ENCODE measurements around the gene PCCA. TPM values are rescaled to one million over a fixed set of nuclear protein-coding genes. Genes with fewer than 3 reads are reported as not detected.
"Not testable (repeated sequence)": the region's sequence is repeated elsewhere in the genome, so short reads cannot be mapped to it uniquely, and the experiment has no call there.

PCCA gene
- total RNA-seq, 1 experiment from 2014 or later, result 14.8 TPM

DNA sequence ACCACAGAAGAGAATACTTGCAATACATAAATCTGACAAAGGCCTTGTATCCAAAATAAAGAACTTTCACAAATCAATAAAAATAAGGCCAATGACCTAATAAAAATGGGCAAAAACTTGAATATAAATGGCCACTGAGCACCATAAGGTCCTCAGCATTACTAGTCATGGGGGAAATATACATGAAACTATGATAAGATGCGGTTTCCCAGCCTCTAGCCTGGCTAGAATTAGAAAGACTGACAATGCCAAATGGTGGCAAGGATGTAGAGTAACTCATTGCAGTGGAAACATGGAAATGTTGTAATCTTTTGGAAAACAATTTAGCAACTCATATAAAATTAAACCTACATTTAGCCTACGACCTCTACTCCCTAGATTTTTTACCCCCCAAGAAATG lies 272.6 kb downstream of the PCCA start:
- peak; percentile 19 for DNase-seq (ENCODE audit: low spot score)

- DNase-seq (ENCODE audit: low spot score), result no peak
Observed at GRCh38 chr13:100362371-100362770, 273.5 kb downstream of the PCCA start.

DNA sequence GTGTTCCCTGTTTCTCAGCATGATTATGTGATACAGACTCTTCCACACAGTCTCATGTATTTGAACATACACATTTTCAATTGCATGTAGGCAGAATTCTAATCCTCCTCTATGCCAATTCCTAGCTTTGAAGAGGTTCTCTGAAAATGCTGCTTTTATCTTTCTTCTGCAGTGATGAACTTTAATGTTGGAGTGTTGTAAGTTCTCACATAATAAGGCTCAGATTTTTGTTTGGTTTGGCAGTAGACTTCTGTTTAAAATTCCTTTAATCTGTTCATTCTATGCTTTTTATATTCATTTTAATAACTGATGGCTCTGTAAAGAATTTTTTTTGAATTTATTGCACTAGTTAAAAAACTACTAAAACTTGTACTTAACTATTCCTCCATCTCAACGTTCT lies 273.9 kb downstream of the PCCA start:
- no peak for DNase-seq (ENCODE audit: low spot score)

GRCh38 chr13:100363285-100363711 lies 274.4 kb downstream of the PCCA start:
- no peak for DNase-seq (ENCODE audit: low spot score)

DNA sequence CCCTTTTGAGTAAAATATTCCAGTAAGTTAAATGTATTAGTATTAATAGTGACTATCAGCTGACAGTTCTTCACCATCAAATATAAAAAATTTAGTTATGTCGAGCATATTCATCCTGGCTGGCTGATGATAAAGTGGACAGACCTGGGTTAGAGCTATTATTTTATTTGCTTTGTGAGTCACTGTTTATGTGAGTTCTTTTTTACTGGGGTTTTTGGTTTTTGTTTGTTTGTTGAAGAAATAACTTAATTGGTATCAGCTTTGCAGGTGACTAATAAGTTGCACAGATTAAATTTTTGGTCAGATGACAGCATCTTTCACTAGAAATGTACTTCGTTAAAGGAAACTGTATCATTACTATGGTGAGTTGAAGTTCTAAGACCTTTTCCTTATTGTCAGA lies 275.0 kb downstream of the PCCA start:
- peak; percentile 8 for DNase-seq (ENCODE audit: low spot score)

DNA sequence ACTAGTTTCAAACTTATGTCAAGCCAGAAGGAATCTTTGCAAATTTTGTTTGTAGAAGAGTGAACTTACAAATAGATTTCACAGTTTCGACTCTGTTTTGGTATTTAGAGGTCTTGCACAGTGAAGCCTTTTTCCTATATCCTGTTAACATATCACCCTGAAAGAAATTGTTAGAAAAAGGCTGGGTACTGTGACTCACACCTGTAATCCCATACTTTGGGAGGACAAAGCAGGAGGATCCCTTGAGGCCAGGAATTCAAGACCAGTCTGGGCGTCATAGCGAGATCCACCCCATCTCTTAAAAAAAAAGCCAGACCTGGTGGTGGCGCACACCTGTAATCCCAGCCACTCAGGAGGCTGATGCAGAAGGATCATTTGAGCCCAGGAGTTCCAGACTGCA lies 275.7 kb downstream of the PCCA start:
- no peak for DNase-seq (ENCODE audit: low spot score)

DNA sequence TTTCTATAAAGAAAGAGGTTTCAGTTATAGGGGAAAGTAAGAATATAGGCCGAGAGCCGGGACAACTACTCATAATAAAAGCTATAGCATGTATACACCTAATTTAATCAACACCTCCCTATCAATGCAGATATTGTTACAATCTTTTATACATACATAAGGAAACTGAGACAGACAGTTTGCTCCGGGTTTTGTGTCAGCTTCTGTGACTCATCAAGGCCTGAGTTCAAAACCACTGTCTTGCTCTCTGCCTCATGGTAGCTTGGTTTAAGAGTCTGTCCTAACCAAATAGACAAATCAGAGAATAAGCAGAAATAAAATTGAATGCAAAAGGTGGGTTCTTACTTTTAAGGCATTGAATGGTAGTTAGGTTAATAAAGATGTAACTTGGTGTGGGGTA lies 276.8 kb downstream of the PCCA start:
- no peak for DNase-seq (ENCODE audit: low spot score)

DNA sequence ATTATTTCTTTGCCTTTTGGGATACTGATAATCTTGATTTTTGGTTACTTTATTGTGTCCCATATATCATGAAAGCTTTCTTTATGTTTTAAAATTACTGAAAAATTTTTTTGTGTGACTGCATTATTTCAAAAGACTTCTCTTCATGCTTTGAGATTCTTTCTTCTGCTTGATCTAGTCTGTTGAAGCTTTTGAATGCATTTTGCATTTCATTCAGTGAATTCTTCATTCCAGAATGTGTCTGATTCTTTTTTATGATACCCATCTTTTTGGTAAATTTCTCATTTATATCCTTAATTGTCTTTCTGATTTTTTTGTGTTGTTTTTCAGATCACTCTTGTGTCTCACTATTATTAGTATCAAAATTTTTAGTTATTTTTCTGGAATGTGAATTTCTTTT lies 289.6 kb downstream of the PCCA start:
- no peak for DNase-seq (ENCODE audit: low spot score)

DNA sequence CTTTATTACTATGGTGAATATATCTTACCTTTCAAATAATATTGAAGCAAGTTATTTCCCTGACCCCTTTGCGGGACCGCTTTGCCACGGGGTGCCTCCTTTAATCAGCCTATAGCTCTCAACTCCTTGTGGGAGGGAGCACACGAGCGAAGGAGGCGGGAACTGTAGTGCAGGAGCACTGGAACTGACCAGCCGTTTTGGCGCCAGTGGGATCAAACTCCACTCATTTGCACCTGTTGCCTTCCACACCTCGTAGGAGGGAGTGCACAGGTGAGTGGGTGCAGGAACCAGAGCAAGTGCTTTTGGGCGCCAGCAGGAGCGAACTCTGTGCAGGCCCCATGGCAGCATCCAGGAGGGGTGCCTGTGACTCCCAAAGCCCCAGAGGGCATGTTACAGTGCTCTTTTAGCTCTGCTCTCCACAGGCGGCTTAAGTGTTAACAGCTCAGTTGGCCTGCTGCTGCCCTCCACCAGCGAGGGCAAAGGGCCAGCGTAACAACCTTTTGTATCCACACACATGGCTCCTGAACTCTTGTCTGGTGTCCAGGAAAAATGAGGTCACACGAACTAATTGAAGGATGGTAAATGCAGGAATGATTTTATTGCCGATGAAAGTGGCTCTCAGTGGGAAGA lies 292.8 kb downstream of the PCCA start:
- DNase-seq (ENCODE audit: low spot score), result no peak

GRCh38 chr13:100382785-100383184 lies 293.9 kb downstream of the PCCA start:
- no peak for DNase-seq (ENCODE audit: low spot score)

DNA sequence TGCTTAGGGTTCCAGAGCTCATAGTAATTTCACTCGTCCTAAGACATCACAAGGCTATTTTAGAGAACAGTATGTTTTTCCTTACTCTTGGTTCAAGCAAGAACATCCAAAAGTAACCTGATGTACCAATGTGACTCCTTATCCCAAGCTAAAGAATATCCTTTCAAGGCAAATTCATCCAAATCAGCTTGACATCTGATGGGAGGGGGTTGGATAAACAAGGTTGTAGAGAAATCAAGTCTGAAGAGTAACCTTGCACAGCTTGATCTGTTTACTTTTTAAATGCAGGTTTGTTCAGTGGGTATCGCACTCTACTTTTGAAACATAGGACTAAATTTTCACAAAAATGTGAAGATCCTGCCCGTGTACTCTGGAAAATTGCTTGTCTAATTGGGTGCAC lies 298.5 kb downstream of the PCCA start:
- no peak for DNase-seq (ENCODE audit: low spot score)

DNA sequence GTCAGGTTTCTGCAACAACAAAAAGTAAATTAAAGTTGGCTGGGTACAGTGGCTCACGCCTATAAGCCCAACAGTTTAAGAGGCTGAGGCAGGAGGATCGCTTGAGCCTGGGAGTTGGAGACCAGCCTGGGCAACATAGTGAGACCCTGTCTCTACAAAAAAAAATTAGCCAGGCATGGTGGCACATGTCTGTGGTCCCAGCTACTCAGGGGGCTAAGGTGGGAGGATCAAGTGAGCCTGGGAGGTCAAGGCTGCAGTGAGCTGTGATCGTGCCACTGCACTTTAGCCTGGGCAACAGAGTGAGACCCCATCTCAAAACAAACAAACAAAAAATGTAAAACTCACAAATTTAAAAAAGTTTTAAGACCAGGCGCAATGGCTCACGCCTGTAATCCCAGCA lies 299.3 kb downstream of the PCCA start:
- not testable (repeated sequence) for DNase-seq (ENCODE audit: low spot score)

DNA sequence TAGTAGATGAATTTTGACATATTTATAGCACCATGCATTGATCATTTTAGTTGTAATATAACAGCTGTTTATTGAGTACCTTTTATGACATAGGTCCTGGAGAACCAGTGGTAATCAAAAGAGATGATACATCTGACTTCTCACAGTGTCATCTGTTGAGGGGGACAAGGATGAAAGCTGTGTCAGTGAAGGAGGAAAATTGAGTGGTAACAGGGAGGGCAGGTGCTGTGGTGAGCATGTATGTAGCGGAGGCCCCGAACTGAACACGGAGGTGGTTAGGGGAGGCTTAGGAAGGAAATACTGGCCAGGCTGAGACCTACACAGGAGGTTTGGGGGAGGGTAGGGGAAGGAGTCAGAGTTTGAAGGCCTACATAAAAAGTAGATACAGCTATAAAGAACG lies 300.0 kb downstream of the PCCA start:
- no peak for DNase-seq (ENCODE audit: low spot score)

DNA sequence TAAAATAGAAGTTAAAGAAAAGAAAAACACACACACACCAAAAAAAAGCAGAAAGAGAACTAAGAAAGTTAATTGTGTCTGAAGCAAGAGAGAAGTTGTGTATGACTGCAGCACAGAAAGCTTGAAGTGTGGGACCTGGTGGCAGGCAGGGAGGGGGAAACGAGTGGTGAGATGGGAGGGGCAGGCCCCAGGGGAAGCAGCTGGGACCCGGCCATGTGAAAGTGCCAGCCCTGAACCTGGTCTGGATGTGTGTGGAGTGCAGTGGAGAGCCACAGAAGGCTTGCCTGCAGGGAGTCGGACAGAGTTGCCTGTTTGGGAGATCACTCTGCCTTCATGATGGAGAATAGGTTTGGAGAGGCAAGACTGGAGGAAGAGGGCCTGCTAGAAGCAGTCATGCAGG lies 300.7 kb downstream of the PCCA start:
- DNase-seq (ENCODE audit: low spot score), result no peak

GRCh38 chr13:100392709-100393630 lies 304.1 kb downstream of the PCCA start:
- peak; percentile 93 for DNase-seq (ENCODE audit: low spot score)

GRCh38 chr13:100394005-100394695 lies 305.3 kb downstream of the PCCA start:
- DNase-seq (ENCODE audit: low spot score), result peak; percentile 29

DNA sequence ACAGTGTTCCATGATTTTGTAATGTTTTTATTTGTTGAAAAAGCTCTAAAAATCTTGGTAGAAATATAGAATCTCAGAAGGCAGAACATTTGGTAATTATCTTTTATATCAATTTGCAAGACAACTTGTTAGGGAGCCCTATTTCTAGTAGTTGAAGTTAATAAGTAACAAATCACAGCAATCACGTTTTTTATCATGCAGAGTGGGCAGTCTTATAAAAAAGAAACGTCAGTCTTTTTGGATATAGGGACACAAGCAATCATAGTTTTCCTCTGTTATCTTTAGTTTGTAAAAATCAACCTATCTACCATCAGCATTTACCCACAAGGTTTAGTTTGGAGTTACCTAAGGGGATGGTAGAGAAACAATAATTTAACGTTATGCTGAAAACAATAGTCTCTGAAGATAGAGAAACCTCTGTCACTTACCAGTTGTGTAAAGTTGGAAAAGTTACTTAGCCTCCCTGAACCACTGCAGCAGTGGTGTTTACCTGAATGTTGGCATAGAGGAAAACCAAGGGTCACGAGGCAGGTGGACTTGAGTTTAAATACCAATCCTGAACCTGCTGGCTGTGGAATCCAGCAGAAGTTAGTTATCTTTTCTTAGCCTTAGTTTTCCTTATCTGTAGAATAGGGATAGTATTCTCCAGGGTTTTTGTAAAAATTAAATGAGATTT lies 306.9 kb downstream of the PCCA start:
- DNase-seq (ENCODE audit: low spot score), result no peak

- no peak for DNase-seq (ENCODE audit: low spot score)
Observed at GRCh38 chr13:100396776-100397175, 307.9 kb downstream of the PCCA start.

DNA sequence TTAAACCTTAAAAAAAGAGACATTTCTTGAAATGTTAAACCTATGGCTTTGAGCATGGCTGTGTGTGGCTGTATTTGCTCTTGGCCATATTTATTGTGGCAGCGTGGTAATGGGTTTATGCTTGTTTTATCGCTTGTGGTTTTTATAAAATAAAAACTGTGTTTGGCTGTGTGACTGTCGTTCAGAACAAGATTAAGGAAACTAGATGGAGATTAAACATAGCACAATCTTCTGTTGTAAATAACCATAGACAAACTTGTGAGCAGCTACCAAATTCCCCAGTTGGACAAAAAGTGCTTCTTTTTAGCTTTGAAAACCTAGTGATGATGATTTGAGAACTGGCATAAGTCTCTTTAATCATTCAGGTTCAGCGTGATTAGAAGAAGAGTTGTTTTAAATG lies 308.7 kb downstream of the PCCA start:
- no peak for DNase-seq (ENCODE audit: low spot score)

DNA sequence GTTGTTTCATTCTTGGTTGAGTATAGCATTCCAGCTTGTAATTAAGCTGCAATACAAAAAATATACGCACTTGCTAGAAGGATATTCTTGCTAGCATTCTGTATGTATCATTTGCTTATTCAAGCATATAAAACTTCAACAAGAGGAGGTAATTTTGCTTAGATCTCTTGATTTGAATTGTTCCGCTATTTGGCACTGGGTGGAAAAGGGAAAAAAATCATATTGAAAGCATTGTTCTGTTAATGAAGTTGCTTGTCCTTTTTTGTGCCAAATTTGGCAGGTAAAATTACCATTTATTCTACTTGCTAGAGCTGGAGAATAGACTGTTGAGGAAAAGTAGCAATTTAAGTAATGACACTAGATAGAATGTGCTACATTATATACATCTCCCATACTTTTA lies 309.5 kb downstream of the PCCA start:
- DNase-seq (ENCODE audit: low spot score), result no peak

DNA sequence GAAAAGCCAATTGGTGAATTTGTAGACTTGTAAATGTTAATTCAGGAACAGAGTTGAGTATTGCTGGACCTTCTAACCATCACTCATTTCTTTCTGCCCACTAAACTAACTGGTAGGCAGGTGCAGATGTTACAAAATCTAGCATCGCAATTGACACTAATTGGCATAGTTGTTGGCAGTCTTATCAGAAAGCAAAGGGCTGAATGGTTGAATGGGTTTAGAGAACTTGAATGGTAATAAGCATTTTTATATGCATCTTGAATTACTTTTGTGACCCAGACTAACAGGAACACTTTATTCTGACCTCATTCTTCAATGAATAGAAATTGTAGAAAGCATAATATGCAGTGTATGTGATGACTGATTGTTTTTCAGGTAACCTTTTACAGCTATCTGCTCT lies 310.6 kb downstream of the PCCA start:
- no peak for DNase-seq (ENCODE audit: low spot score)

- DNase-seq (ENCODE audit: low spot score), result no peak
Observed at GRCh38 chr13:100403675-100404074, 314.8 kb downstream of the PCCA start.
